ENCODE results near the gene P4HB.

The P4HB gene

DNA sequence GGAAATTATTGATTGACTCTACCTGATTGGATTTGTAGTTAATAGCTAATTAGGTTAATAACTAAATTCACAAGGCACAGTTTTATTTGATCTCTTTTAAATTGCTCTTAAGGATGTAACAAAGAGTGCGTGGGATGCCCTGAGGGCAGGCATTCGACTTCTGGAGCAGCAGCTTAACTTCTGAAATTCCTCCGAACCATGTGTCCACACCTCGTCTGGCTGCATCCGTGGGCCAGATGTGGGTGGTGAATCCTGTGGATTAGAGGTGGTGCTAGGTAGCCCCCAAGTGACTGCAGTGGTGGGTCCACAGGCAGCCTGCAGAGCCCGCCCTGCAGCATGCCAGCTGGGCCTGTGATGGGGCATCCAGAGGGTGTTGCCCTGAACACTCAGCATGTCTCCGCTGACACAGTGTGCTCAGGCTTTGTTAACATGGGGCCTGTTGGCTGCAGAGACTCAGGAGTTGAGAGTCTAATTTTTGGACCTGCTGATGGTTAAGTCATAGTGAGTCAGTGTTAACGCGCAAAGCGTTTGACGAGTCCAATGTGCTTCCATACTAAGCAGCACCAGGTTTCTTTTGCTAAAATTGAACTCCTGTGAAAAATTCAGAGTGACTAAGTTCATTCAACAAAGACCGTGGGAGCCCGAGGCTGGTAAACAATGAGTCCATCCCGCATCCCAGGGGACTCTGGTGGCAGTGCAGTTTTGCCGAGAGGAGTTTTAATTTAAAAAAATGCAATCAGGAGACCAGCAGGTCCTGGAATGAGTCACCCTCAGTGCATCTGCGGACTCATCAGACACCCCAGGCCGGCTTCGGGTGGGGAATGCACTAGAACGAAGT lies 37.9 kb upstream of the P4HB start:
- no peak for DNase-seq (ENCODE audit: low read depth in 2 of 2)

DNA sequence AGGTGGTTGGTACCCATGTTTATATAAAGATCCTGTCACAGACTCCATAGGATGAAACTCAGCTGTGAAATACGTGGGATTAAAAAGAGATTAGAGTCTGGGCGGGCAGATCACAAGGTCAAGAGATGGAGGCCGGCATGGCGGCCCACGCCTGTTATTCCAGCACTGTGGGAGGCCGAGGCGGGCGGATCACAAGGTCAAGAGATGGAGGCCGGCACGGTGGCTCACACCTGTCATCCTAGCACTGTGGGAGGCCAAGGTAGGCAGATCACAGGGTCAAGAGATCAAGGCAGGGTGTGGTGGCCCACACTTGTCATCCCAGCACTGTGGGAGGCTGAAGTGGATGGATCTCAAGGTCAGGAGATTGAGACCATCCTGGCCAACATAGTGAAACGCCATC lies 35.1 kb upstream of the P4HB start:
- DNase-seq (ENCODE audit: low read depth in 2 of 2), result no peak

DNA sequence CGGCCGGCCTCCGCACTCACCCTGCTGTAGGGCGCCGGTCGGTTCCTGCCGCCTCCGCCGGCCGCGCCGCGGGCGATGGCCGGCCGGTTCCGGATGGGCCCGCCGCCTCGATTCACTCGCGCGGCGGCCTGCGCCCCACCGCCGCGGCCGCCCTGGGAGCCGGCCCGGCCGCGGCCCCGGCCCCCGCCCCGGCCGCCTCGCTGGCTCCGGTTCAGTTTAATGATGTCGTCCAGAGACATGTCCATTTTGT lies 30.9 kb upstream of the P4HB start:
- DNase-seq (ENCODE audit: low read depth in 2 of 2), result no peak

DNA sequence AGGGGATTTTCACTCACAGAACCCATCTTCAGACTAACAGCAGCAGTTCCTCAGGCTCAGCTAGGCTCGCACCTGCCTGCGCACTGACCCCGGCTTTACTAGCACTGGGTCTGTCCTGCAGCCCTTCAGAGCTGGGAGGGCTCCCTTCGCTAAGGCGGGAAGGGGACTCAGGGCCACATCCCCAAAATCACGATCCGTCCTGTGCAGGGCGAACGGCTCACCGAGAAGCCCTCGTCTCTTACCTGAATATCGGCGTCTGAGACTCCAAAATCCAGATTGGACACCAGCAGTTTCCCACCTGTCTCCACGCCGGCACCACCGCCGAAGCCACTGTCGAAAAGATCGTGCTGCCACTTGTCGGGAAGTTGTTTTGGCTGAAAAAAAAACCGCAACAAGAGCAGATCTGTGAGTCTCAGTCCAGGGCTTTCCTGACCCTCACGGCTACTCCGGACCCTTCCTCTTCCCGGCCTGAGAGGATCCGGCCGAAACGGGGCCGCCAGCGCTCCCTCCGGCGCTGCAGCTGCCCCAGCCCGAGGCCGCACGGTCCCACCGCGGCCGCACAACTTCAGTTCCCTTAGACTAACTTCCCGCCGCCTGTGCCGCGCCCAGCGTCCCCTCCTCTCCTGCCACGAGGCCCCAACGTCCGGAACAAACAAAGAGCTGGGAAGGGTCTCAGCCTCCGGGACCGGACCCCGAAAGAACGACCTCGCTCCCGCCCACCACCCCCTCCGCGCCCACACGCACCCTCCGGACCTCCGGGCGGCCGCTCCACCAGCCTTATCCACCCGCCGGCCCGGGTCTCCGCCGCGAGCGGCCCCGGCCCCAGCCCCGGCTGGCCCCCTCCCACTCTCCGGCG lies 30.3 kb upstream of the P4HB start:
- DNase-seq (ENCODE audit: low read depth in 2 of 2), result no peak

DNA sequence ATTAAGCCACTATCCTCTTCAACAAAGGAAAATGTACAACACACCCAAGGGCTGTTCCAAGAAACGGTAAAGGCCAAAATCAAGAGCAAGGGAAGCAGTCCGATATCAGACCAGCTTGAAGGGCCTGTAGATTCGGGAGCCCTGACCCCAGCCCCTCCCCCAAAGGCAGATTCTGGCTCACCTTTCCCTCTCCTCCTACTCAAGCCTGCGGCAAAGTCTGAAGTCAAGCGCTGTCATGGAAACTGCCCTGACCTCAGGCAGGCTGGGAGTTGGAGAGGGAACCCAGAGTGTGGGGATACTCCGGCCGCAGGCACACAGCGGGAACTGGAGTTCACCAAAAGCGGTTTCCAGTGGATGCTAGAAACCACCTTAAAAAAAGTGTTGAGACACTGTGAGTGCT lies 29.3 kb upstream of the P4HB start:
- DNase-seq (ENCODE audit: low read depth in 2 of 2), result no peak

DNA sequence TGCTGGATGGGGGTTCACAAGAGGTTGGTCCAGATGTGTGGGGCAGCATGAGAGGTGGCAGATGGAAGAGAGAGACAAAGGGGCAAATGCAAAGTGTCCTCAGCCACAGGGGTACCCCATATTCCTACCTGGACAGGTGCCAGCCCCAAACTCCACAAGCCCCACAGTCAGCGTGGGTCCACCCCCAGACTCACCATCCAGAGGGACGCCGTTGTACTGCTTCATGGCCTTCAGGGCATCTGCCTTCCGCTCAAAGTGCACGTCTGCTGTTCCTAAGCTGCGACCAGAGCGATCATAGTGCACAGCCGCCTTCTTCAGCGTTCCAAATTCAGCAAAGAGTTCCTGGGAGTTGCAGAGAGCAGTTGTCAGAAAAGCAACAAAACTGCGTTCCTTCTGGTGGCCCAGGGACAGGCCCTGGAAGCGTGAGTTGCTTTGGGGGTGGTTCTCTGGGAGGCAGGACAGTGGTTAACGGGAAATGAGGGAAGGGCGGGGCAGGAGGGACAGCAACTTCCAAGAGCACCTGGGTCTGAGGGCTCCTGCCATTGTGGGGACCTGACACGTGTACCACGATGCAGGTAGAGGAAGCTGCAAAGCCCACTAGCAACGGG lies 28.8 kb upstream of the P4HB start:
- DNase-seq (ENCODE audit: low read depth in 2 of 2), result no peak

DNA sequence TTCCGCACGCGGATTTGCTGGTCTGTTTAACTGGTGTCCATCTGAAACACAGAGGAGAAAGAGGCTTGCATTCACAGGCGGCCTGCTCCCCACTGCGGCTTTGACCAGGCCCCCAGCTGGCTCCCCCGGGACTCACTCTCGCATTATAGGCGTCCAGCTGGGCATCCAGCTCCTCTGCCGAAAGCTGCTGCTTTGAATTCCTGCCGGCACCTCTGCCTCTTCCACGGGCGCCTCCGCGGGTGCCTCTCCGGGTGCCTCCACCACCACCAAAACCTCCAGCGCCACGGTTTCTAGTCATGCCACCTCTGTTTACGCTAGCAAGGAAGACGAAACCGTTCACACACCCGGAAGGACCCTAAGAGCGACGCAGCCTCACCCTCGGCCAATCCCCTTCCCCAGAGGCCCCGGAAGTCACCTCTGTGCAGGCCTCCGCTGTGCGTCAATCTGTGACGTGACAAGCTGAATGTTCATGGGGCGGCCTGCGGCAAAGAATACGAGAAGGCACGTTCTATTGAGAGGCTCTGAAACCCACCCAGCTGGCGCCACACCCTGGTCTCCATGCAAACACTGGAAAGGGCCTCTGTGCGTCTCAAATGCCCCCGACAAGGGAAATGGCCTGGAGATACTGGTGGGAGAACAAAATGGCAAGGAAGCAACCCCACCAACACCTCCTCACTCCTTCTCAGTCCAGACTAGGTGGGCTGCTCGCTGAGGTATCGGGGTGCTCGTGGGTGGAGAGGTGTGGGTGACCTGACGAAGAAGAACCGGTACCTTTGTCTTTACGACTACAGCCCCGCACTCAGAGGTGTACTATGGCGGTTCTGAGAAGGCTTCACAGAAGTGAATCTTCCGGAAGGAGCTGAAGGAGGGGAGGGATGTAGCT lies 28.0 kb upstream of the P4HB start:
- no peak for DNase-seq (ENCODE audit: low read depth in 2 of 2)

DNA sequence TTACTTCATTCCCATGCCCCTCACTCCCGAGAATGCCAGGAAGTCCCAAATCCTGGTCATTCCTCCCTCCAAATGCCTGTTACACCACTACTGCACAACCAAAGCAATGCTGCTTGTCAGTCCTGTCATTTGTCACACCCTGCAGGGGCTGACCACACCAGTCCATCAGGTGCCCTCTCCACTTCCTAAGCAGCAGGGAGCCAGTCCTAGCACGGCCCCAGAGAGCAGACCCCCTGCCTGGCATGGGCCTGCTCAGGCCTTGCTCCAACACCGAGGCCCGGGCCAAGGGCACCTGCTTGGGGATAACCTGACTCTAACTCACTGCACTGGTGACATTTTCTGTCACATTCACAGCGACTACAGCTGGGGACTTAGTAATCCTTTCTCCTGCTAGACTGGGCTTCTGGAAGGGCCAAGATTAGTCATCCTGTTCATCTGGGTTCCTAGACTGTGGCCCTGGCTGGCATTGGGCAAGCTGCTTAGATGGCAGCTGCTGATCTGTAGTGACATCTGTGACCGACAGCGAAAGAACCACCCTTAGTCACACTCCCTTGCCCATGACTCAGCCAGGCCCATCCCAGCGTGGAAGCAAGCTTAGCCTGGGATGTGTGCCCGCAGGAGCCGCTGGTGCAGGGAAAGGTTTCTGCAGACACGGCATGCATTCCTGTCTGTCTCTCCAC lies 25.7 kb upstream of the P4HB start:
- no peak for DNase-seq (ENCODE audit: low read depth in 2 of 2)

DNA sequence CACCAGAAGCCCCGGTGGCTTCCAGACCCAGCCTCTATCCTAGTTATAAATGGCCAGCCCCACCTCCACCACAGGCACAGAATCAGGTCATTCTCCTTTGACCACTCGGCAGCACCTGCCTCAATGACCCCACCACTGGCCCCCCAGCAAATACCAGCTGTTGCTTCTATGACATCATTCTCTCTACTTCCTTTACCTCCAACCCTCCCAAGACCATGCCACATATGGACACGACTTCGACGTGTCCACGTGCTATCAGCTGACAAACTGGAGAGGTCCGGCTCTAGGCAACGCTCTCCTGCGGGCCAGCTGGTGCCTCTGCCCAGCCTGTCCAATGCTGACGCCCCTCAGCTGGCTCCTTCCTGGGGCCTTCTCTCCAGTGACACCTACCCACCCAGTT lies 25.1 kb upstream of the P4HB start:
- DNase-seq (ENCODE audit: low read depth in 2 of 2), result no peak

DNA sequence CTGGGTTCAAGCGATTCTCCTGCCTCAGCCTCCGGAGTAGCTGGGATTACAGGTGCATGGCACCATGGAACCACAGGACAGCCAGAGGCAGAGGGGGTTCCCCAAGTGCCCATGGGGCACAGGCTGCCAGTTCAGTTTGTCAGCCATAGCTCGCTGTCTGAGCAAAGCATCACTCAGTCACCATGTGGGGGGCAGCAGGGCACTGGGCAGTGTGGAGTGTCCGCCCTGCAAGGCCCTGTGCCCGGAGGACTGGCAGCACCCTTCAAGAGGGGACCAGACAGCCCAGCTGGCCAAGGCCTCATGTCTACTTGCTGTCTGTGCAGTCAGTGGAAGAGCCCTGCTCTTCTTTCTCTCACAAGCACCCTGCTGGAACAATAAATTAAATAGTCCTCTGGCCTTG lies 24.6 kb upstream of the P4HB start:
- no peak for DNase-seq (ENCODE audit: low read depth in 2 of 2)

DNA sequence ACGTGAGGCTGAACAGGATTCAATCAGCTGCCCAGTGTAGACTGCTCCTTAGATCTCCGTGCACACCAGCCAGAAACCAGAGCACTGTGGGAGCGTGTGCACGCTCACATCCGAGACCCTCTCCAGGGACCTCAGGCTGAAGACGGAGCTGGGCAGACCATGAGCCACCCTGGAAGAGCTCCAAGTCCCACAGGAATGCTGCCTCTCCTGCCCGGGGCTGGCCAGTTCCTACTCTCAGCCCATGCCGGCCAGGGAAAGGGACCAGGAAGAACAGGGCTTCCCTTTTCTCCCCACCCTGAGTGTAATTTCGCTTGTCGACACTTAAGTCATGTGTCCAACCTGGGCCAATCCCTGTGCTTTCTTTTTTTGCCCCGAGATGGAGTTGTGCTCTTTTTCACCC lies 24.2 kb upstream of the P4HB start:
- DNase-seq (ENCODE audit: low read depth in 2 of 2), result no peak

DNA sequence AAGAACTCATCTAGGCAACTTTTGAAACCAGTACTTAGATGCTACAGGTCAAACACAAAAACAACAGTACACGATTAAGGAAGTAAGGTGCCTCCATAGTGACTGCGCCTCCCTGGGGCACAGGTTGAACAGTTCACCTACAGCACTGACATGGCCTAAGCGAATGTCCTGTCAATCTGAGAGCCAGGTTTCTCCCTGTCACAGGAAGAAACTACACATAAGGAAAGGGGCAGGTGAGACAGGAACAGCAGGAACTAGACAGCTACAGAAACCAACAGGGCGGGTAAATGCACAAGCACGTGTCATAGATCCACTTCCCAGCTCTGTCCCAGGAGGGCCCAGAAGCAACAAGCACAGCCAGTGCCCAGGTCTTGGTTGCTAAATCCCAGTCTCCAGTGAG lies 18.8 kb upstream of the P4HB start:
- no peak for DNase-seq (ENCODE audit: low read depth in 2 of 2)

DNA sequence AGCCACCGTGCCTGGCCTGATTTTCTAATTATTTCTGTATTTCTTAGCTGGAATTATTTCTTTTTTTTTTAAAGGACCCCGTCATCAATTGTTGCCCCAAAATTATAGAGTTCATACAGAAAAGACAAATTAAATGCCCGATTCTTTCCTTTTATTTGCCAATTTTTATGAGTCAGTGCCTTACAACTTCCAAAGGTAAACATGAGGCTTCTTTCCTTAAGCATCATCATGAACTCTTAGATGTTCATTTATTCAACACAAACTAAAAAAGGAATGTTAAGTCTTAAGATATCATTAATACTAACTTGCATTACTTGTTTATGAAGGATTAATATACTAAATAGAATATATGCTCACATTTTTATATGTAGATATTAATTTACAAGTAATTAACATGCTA lies 18.0 kb upstream of the P4HB start:
- DNase-seq (ENCODE audit: low read depth in 2 of 2), result no peak

DNA sequence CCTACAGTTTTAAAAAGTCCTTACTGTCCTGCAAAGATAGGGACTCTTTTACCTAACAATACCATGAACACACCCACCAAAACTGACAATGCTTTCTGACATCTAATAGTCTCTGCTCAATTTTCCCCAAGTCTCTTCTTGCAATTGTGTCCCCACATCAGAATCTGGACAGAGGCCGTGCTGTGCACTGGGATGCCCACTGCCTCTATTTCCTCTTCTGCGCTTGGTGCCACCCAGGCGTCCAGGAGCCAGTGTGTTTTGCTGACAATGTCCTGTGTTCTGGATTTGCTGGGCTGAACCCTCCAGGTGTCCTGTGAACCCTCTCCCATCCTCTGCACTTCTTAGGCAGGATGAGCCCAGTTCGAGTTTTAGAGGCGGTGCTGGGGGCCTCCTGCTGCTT lies 17.2 kb upstream of the P4HB start:
- no peak for DNase-seq (ENCODE audit: low read depth in 2 of 2)

DNA sequence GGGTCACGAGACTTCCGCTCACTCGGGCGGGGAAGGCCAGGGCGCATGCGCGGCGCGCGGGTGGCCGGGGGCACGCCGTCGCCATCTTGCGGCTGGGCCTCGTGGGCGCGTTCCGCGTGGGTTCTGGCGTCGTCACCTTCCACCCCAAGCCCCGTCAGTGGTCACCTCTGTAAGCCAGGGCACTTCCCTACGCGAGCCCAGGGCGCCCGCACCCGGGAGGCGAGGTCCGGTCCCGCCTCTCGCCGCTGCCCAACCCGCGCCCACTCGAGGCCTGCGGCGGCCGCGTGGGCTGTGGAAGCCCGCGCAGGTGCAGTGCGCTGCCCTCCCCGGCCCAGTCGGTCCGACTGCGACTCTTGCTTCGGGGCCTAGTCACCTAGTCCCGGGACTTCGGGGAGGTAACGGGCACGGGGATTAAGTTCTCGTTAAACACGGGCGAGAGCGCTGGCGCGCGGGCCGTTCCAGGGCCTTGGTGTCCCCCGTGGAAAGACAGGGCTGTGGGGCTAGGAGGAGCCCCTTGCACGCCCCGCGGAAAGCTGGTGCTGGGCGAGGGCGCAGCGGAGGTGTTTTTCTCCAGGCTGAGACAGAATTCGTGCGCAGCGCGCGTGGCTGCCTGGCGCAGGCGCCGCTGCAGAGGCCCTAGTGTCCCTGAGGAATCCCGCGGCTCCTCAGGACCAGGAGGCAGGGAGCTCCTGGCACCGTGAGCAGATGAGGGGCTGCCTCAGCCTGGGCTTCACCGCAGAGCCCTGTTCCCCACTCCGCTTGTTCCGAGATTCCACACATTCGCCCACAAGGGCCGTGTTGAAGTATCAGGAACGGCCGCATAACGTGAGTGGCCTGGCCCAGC lies 11.3 kb upstream of the P4HB start:
- peak; percentile 91 to 96 for DNase-seq (ENCODE audit: low read depth in 2 of 2)

DNA sequence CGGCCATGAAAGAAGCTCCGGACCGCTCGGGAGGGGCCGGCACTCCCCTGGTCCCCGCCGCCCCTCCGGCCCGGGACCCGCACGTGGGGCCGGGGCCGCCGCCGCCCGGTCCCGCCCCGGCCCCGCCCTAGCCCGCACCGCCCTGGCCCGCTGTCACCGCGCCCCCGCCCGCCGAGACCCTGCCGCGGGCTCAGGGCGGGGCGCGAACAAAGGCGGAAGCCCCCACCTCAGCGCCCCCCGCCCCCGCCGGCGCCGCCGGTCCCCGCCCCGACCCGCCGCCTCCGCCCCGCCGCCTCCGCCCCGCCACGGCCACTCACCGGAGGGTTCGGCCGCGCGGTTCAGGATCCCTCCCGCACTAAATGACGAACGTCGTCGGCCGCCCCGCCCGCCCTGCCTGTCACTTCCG lies 10.6 kb upstream of the P4HB start, which contains the start of gene ARHGDIA:
TSS of gene ARHGDIA (minus strand) at position 357 of the 406 bp plus-strand sequence. CDS start 1,407 bp downstream, outside the sequence.
- no peak for DNase-seq (ENCODE audit: low read depth in 2 of 2)

DNA sequence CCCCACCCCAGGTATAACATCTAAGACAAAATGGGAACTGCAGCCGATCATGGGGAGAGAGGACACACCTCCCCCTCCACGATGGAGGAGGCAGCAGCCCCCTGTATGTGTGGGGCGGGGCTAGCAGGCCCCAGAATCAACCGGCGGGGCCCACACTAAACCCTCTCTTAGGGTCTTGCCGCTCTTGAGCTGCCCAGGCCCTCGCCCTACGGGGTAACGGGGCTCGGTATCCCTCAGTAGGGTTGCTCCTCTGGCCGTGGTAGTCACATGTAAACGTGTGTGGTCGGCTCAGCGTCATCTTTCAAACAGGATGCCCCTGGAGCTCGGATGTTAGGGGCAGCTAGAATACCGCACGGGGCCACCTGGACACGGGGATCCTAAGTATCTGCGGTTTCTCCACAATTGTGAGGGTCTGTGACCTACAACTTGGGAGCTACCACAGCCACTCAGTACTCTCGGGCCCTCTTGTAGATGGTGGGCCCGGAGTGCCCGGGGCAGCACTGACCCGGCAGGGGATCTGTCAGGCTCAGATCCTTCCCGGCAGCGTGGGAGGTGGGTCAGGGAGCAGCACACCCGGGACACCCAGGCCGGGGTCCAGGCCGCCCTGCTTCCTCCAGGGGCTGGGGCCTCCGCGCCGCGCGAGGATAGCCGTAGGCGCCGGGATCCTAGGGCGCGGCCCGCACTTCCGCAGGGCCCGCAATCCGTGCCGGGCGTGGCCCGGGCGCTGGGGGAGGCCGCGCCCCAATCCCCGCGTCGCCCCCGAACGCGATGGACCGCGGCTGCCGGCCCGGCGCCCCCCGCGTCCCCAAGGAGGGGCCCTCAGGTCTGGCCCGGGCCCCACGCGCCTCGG lies 10.0 kb upstream of the P4HB start:
- no peak for DNase-seq (ENCODE audit: low read depth in 2 of 2)

DNA sequence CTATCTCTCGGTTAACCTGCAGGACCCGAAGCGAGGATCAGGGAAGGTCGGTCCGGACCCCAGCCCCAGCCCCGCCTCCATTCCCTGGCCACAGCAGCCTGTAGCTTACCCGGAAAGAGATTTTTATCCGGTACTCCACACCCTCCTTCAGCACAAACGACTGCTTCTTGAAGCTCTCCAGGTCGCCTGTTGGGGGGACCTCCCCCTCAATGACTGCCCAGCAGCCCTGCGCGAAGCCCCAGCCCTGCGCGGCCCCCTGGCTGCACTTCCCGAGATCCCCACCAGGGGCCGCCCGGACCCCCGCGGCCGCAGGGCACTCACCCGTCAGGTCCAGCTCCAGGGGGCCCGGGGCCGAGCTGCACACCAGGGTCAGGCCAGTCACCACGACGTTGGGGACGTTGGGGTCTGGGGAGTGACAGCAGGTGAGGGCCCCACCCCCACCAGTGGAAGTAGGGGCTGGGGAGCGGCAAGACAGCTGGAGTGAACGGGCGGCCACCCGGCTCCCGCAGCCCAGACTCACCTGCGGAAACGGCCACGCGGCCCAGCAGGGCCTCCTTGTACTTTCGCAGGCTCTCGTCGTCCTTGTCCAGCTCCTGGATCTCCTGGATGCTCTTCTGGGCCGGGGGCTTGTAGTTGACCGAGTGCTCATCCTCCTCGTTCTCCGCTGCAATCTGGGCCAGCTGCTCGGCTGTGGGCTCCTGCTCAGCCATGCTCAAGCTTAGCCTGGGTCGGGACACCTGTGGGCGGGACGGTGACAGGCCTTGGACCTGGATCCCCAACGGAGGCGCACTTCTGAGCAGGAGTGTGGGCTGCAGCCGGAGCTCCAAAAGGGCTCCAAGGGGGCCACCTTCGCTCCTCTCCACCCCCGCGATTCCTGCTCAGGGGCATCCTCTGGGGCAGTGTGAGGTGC lies 9.1 kb upstream of the P4HB start:
- DNase-seq (ENCODE audit: low read depth in 2 of 2), result no peak

Measured in stimulated activated CD8-positive, alpha-beta memory T cell treated with anti-CD3 and anti-CD28 coated beads, Interleukin-7, amount 100 ng/mL, for 4 hours (primary cell).